ENCODE results near the gene FAM168B.

FAM168B gene

DNA sequence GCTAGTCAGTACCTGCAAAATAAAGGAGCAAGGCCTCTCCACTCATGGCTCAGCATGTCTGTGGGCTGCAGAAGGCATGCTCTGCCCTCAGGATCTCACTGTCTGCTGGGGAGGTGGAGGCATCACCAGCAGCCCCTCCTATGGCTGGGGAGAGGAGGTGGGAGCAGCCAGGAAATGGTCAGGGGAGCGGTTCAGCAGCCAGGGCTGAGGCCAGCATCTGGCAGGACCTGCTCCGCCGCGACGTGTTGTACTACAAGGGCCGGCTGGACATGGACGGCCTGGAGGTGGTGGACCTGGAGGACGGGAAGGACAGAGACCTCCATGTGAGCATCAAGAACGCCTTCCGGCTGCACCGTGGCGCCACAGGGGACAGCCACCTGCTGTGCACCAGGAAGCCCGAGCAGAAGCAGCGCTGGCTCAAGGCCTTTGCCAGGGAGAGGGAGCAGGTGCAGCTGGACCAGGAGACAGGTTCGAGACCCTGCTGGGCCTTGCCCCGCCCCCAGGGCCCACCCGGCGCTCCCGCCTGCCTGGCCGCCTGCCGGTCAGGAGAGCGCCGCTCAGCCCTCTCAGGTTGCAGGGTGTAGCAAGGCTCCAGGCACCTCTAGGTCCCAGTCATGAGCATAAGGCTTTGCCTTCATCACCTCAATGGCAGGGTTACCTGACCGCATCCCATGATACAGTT, 49.0 kb downstream of the FAM168B start:
- Histone ChIP-seq H3K27me3 (ENCODE audit: insufficient read depth, low read length) (no peaks in the 10 kb centered on the region), H3K4me3 (ENCODE audit: low read depth, low read length) (no peak overlapping the region), H2AFZ (ENCODE audit: low read length, unreplicated experiment) (no peak overlapping the region), H3K27ac (ENCODE audit: low read depth, low read length) (no peak overlapping the region), H3K36me3 (ENCODE audit: insufficient read depth, low read length) (peaks cover 2% of the 10 kb centered on the region; the same call in 1 of the 2 replicates), H3K4me1 (ENCODE audit: control insufficient read depth, insufficient read depth, low read length, unreplicated experiment) (peaks cover 2% of the 10 kb centered on the region), H3K79me2 (ENCODE audit: control insufficient read depth, insufficient read depth, low read length, unreplicated experiment) (no peaks in the 10 kb centered on the region)

DNA sequence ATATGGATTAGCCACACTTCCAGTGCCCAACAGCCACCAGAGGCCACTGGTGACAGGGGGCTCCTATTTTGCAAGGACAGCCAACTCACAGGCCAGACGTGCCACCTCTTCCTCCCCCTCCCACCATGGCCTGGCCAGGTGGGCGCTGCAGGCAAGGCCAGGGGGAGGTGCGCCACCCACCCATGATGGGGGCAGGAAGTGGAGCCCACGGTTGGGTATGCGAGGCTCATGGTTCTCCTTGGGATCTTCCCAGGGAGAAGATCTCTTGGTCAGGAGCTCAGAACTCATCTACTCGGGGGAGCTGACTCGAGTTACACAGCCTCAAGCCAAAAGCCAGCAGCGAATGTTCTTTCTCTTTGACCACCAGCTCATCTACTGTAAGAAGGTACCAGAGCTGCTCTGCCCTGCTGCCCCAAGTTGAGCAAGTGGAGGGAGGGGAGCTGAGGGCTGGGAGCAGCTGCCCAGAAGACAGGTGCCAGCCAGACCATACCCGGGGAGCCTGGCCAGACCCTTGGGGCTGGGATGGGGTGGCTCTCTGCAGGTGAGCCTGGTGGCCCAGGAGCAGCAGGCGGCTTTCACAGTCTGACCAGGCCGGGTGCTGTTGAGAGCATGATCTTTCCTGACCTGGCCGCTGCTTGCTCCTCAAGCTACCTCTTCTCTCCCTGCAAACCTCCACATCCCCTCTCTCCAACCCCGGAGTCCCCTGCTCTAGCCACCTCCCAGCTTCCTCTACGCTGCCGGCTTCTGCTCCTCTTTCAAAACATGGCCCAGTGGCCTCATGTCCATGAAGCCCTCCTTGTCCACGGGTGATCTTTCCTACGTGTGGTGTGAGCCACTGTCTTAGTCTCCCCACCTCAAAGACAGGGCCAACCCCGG, 49.8 kb downstream of the FAM168B start:
- H3K36me3 ChIP-seq (ENCODE audit: insufficient read depth, low read length): no peaks in the 10 kb centered on the region
- H3K4me3 ChIP-seq (ENCODE audit: low read depth, low read length): no peak overlapping the region
- H2AFZ ChIP-seq (ENCODE audit: low read length, unreplicated experiment): no peak overlapping the region
- no peak overlapping the region for H3K27ac ChIP-seq (ENCODE audit: low read depth, low read length)
- no peaks in the 10 kb centered on the region for H3K27me3 ChIP-seq (ENCODE audit: insufficient read depth, low read length)
- peaks cover 2% of the 10 kb centered on the region for H3K4me1 ChIP-seq (ENCODE audit: control insufficient read depth, insufficient read depth, low read length, unreplicated experiment)
- no peaks in the 10 kb centered on the region for H3K79me2 ChIP-seq (ENCODE audit: control insufficient read depth, insufficient read depth, low read length, unreplicated experiment)

DNA sequence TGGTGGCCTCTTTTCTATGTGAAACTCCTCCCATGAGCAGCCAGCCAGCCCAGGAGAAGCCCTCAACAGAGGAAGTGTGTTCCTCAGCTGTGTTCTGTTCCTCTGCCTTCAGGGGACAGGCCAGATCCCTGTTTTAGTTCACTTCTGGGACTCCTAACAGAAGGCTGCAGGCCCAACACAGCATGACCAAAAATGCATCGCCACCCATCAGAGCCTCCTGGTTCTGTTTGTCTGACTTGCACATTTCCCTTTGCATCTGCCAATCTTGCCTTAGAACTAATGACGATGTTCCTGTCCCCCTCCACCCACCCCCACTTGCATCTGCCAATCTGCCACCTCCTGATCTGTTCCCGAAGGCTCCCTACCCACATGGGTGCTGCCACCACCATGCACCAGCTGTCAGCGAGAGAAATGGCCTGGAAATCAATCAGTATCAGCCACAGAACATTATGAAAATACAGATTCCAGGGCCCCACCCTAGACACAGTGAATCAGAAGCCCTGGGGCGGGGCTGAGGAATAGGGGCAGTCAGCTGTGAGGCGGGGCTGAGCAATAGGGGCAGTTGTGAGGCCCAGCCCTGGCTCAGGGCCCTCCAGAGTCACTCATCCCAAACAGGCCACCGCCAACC, 51.0 kb downstream of the FAM168B start:
- Histone ChIP-seq H3K4me3 (ENCODE audit: low read depth, low read length) (no peak overlapping the region), H3K27me3 (ENCODE audit: insufficient read depth, low read length) (no peaks in the 10 kb centered on the region), H3K36me3 (ENCODE audit: insufficient read depth, low read length) (no peaks in the 10 kb centered on the region), H2AFZ (ENCODE audit: low read length, unreplicated experiment) (no peak overlapping the region), H3K27ac (ENCODE audit: low read depth, low read length) (no peak overlapping the region), H3K4me1 (ENCODE audit: control insufficient read depth, insufficient read depth, low read length, unreplicated experiment) (peaks cover 2% of the 10 kb centered on the region), H3K79me2 (ENCODE audit: control insufficient read depth, insufficient read depth, low read length, unreplicated experiment) (no peaks in the 10 kb centered on the region)

DNA sequence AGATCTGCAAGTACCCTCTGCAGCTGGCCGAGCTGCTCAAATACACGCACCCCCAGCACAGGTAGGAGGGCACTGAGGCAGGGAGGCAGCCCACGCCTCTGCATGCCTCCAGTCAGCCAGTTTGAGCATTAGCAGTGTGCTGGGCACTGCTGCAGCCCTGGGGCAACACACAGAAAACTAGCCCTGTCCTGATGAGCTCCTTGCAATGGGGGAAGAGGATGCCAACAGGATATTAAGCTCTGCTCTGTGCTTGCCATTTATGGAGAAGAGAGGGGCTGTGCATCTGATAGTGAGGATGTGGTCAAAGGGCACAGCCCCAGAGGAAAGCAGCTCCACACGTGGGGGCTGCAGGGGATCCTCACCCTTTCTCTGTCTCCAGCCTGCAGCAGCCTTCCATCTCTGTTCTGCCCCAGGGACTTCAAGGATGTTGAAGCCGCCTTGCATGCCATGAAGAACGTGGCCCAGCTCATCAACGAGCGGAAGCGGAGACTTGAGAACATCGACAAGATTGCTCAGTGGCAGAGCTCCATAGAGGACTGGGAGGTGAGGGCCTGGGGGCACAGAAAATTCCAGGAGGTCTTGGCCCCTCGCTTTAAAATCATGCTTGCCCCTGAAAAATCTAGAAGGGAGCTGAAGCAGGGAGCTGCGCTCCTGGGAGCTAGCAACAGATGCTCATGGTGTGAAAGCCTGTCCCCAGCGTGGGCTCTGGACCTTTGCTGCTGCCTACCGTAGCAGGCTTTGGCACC, 51.7 kb downstream of the FAM168B start:
- Histone ChIP-seq H3K4me3 (ENCODE audit: low read depth, low read length) (no peak overlapping the region), H3K4me1 (ENCODE audit: control insufficient read depth, insufficient read depth, low read length, unreplicated experiment) (peaks cover 2% of the 10 kb centered on the region)

DNA sequence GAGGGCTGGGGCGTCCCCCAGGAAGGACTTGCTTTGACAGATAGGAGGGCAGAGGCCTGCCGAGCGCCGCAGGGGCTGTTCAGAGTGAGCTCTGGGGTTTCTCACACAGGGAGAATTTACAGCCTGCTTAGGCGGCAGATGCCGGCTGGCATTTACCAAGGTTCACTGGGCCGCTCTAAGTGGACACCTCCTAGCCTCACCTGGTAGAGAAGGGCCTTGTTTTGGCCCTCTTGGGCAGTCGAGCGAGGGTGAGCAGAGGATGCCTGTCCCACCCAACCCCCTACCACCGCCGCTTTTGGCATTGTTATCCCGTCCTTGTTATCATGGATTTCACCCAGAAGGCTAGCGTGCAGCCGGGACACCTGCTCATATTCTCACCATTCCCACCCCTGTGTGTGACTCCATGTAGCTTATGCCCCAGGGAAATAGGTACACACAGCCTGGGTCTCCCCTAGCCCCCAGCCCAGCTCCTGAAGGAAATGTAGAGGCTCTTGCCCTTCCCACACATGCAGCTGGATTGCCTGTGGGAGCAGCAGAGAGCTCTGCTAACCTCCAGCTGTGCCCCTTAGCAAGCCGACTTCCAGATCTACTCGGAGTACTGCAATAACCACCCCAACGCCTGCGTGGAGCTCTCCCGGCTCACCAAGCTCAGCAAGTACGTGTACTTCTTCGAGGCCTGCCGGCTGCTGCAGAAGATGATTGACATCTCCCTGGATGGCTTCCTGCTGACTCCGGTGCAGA, 52.4 kb downstream of the FAM168B start:
- Histone ChIP-seq H2AFZ (ENCODE audit: low read length, unreplicated experiment) (no peak overlapping the region), H3K27me3 (ENCODE audit: insufficient read depth, low read length) (no peaks in the 10 kb centered on the region), H3K4me3 (ENCODE audit: low read depth, low read length) (no peak overlapping the region), H3K79me2 (ENCODE audit: control insufficient read depth, insufficient read depth, low read length, unreplicated experiment) (no peaks in the 10 kb centered on the region), H3K27ac (ENCODE audit: low read depth, low read length) (no peak overlapping the region), H3K36me3 (ENCODE audit: insufficient read depth, low read length) (no peaks in the 10 kb centered on the region), H3K4me1 (ENCODE audit: control insufficient read depth, insufficient read depth, low read length, unreplicated experiment) (peaks cover 2% of the 10 kb centered on the region)

More for the DNA sequence above, 51.7 kb downstream of the FAM168B start:
- Histone ChIP-seq H2AFZ (ENCODE audit: low read length, unreplicated experiment) (no peak overlapping the region), H3K27me3 (ENCODE audit: insufficient read depth, low read length) (no peaks in the 10 kb centered on the region), H3K79me2 (ENCODE audit: control insufficient read depth, insufficient read depth, low read length, unreplicated experiment) (no peaks in the 10 kb centered on the region), H3K36me3 (ENCODE audit: insufficient read depth, low read length) (no peaks in the 10 kb centered on the region), H3K27ac (ENCODE audit: low read depth, low read length) (no peak overlapping the region)

DNA sequence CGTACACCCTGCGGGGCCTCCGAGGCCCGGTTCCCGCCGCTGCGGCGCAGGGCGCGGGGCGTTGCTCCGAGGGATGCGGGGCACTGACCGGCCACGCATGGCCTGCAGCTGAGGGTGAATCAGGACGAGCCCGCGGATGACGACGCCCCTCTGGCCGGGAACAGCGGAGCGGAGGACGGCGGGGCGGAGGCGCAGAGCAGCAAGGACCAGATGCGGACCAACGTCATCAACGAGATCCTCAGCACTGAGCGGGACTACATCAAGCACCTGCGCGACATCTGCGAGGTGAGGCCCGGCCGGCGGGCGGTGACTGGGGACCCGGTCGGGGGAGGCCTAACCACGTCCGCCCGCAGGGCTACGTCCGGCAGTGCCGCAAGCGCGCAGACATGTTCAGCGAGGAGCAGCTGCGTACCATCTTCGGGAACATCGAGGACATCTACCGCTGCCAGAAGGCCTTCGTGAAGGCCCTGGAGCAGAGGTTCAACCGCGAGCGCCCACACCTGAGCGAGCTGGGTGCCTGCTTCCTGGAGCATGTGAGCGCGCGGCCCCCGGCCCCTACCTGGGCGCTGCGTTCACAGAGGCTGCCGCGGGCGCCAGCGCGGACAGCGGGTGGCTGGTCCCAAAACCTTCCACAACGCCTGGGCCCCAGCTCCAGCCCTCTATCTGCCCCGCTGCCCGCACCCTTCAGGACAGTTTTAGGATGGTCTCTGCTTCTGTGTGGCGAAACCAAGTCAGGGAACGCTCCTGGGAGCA, 53.2 kb downstream of the FAM168B start:
- H3K27ac ChIP-seq (ENCODE audit: low read depth, low read length): no peak overlapping the region
- no peaks in the 10 kb centered on the region for H3K36me3 ChIP-seq (ENCODE audit: insufficient read depth, low read length)
- H3K4me1 ChIP-seq (ENCODE audit: control insufficient read depth, insufficient read depth, low read length, unreplicated experiment): peaks cover 5% of the 10 kb centered on the region
- no peaks in the 10 kb centered on the region for H3K27me3 ChIP-seq (ENCODE audit: insufficient read depth, low read length)
- H3K79me2 ChIP-seq (ENCODE audit: control insufficient read depth, insufficient read depth, low read length, unreplicated experiment): no peaks in the 10 kb centered on the region
- no peak overlapping the region for H2AFZ ChIP-seq (ENCODE audit: low read length, unreplicated experiment)
- H3K4me3 ChIP-seq (ENCODE audit: low read depth, low read length): no peak overlapping the region

DNA sequence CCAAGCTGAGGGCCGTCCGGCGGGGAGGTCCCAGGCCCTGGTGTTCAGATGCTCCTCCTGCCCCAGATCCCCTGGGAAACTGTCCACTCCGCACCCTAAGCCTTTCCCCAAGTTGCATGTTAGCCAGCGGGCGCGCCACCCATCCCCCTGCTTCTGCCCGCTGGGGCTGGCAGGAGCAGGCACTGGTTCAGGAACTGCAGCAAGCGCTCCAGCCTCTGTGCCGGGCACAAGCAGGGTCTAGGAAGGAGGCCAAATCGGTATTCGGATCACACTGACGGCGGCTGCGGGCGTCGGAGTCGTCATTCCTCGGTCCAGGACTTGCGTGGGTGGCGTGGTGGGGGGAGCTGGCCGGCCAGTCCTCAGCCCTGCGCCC, 53.7 kb downstream of the FAM168B start:
- H3K79me2 ChIP-seq (ENCODE audit: control insufficient read depth, insufficient read depth, low read length, unreplicated experiment): no peaks in the 10 kb centered on the region
- peaks cover 5% of the 10 kb centered on the region for H3K4me1 ChIP-seq (ENCODE audit: control insufficient read depth, insufficient read depth, low read length, unreplicated experiment)
- 0 out of 2 replicates have a peak, but pooled peaks cover 1% of the 10 kb centered on the region for H3K27me3 ChIP-seq (ENCODE audit: insufficient read depth, low read length)
- no peaks in the 10 kb centered on the region for H3K36me3 ChIP-seq (ENCODE audit: insufficient read depth, low read length)
- H3K4me3 ChIP-seq (ENCODE audit: low read depth, low read length): no peak overlapping the region
- no peak overlapping the region for H2AFZ ChIP-seq (ENCODE audit: low read length, unreplicated experiment)
- H3K27ac ChIP-seq (ENCODE audit: low read depth, low read length): no peak overlapping the region

DNA sequence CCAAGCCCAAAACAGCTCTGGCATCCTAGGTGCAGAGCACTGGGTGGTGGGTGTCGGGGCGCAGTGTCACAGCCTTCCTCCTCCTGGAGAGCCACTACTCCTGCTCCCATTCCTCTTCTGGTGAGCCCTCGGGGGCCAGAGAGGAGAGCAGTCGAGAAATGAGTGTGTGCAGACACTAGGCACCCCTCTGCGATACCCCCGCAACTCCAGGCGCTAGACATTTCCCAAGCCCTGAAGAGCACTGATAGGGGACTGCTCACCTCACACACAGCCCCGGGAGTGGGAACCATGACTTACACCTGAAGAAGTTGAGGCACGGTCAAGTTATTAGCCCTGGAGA, 54.2 kb downstream of the FAM168B start:
- Histone ChIP-seq H2AFZ (ENCODE audit: low read length, unreplicated experiment) (no peak overlapping the region), H3K27me3 (ENCODE audit: insufficient read depth, low read length) (peaks cover 5% of the 10 kb centered on the region; the same call in 1 of the 2 replicates), H3K36me3 (ENCODE audit: insufficient read depth, low read length) (no peaks in the 10 kb centered on the region), H3K79me2 (ENCODE audit: control insufficient read depth, insufficient read depth, low read length, unreplicated experiment) (no peaks in the 10 kb centered on the region), H3K27ac (ENCODE audit: low read depth, low read length) (no peak overlapping the region), H3K4me3 (ENCODE audit: low read depth, low read length) (no peak overlapping the region), H3K4me1 (ENCODE audit: control insufficient read depth, insufficient read depth, low read length, unreplicated experiment) (peaks cover 7% of the 10 kb centered on the region)

DNA sequence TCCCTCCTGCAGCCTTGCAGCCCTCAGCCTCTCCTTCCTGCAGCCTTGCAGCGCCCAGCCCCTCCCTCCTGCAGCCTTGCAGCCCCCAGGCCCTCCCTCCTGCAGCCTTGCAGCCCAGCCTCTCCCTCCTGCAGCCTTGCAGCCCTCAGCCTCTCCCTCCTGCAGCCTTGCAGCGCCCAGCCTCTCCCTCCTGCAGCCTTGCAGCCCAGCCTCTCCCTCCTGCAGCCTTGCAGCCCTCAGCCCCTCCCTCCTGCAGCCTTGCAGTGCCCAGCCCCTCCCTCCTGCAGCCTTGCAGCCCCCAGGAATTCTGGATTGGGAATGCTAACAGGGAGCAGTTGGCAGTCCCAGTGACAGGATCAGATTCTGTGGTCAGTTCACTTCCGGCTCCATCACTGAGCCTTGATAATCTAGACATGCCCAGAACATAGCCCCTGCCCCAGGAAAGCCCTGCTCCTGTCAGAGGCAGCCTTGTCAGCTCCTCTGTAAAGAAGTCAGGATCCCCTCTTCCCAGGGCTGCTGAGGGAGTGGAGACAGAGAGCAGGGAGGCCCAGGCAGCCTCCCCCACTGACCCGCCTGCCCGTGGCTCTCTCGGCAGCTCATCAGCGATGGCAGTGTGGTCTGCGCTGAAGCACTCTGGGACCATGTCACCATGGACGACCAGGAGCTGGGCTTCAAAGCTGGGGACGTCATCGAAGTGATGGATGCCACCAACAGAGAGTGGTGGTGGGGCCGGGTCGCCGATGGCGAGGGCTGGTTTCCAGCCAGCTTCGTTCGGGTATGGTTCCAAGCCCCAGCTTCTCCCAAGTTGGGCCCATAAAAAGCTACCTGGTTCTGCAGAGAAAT, 54.8 kb downstream of the FAM168B start:
- Histone ChIP-seq H3K79me2 (ENCODE audit: control insufficient read depth, insufficient read depth, low read length, unreplicated experiment) (no peaks in the 10 kb centered on the region), H3K27me3 (ENCODE audit: insufficient read depth, low read length) (peaks cover 11% of the 10 kb centered on the region; the same call in 1 of the 2 replicates), H3K27ac (ENCODE audit: low read depth, low read length) (no peak overlapping the region), H3K4me1 (ENCODE audit: control insufficient read depth, insufficient read depth, low read length, unreplicated experiment) (peaks cover 11% of the 10 kb centered on the region), H3K4me3 (ENCODE audit: low read depth, low read length) (no peak overlapping the region), H3K36me3 (ENCODE audit: insufficient read depth, low read length) (no peaks in the 10 kb centered on the region), H2AFZ (ENCODE audit: low read length, unreplicated experiment) (no peak overlapping the region)
